ENCODE measurements around the gene WBP4. TPM values are rescaled to one million over a fixed set of nuclear protein-coding genes. Genes with fewer than 3 reads are reported as not detected.
A peak's percentile ranks its signal among the peaks of the same experiment; 100 is the strongest.

Gene WBP4
- total and polyA plus RNA-seq, 9 of the 15 experiments (the other 6 are each of a cell fraction or from before 2014, with no cell fraction given) = 5.5 to 12.2 (median 7.9) TPM

- TF ChIP-seq TRIM28 (IDR thresholded peaks at IDR 0.05) (0 out of 2 replicates have a peak, but pooled peaks have one; percentile 40), ESRRB (CRISPR knock-in tag; IDR thresholded peaks at IDR 0.05; ENCODE audit: borderline replicate concordance) (no peak), CUX1 (CRISPR knock-in tag; IDR thresholded peaks at IDR 0.05) (no peak), RBBP5 (IDR thresholded peaks at IDR 0.05; ENCODE audit: borderline replicate concordance, insufficient read depth, low read length, poor library complexity, severe bottlenecking) (peak; percentile 89), MTA3 (IDR thresholded peaks at IDR 0.05; ENCODE audit: borderline replicate concordance) (peak; percentile 99), TAF15 (IDR thresholded peaks at IDR 0.05; ENCODE audit: low read depth, low read length) (no peak), UBTF (IDR thresholded peaks at IDR 0.05; ENCODE audit: borderline replicate concordance in 1 of 2, low read depth in 2 of 2, low read length in 2 of 2) (peak in 1 of 2 experiments; percentile 14; a peak in 1 of 4 replicates), ATF1 (CRISPR knock-in tag; IDR thresholded peaks at IDR 0.05) (no peak), ATF1 (tag; IDR thresholded peaks at IDR 0.05) (peak; percentile 49), GABPB1 (CRISPR knock-in tag; IDR thresholded peaks at IDR 0.05) (0 out of 2 replicates have a peak, but pooled peaks have one; percentile 58), NCOR1 (IDR thresholded peaks at IDR 0.05) (0 out of 2 replicates have a peak, but pooled peaks have one; percentile 7), ELK1 (CRISPR knock-in tag; IDR thresholded peaks at IDR 0.05) (no peak), MITF (IDR thresholded peaks at IDR 0.05) (no peak), ZNF212 (CRISPR knock-in tag; IDR thresholded peaks at IDR 0.05) (no peak), E2F5 (CRISPR knock-in tag; IDR thresholded peaks at IDR 0.05) (peak; percentile 35; the same call in 1 of the 2 replicates)
Measured at GRCh38 chr13:41061075-41061913, at the start of gene WBP4 (continued).

Measured in K562 (cell line).